GM19468 (cell line): ENCODE results near the gene PRKAR1B.

Experiments used
- ATAC-seq: cut with Tn5 transposase; IDR thresholded peaks from one replicate; pipeline ENCODE4 v1.9.1; 2021; ENCODE audit warnings: mild to moderate bottlenecking, moderate library complexity, moderate number of reproducible peaks; ENCODE audit not compliant: unreplicated experiment; ENCODE audit errors: extremely low read depth

PRKAR1B gene

DNA sequence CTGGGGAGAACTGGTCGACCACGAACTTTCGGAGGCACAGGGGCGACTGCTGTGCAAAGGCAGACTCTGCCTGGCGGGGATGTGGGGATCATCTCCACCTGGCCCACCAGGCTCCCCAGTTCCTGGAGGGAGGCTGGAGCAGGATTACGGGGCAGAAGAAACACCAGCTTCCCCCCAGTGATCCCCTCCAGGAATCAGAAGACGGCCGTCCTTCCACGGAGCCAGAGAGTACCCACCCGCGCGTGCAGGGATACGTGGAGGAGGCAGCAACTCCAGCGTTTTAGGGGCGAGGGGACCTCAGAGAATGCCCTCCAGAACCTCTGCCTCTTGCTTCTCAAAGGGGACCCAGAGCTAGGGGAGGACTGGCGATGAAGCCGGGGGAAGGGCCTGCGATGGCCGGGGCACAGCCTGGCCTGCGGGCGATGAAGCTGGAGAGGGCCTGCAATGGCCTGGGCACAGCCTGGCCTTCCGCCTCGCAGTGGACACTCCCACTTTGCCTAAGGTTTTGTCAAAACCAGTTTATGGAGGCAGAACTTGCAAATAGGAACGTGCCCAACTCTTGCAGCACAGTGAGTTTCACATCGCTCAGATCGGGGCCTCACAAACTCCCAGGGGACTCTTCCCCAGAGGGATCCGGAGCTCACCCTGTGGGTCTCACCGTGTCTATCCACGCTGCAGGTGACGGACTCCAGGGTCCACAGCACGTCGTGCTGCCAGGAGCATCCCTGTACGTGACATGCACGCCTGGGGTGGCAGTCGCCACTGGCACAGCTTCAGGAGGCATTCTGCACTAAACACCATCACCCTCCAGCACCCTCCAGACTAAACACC lies 129.5 kb downstream of the PRKAR1B start:
- no peak for ATAC-seq

DNA sequence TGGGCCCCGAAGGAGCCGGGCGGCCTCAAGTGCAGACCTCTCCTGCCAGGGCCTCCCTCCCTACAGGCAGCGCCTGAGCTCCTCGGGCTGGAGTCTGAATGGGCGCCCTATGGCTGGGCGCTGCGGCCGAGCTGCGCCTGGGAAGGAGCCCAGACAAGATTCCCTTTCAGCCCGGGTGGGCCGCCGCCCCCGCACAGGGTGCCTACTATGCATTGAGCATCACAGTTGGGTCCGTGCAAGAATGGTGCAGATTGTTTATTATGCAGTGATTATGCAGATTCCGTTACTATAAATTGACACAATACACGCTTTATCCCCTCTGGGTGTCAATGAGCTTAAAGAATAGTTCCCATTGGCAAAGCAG lies 130.3 kb downstream of the PRKAR1B start:
- no peak for ATAC-seq

GRCh38 chr7:596071-596818 lies 130.8 kb downstream of the PRKAR1B start:
- no peak for ATAC-seq

DNA sequence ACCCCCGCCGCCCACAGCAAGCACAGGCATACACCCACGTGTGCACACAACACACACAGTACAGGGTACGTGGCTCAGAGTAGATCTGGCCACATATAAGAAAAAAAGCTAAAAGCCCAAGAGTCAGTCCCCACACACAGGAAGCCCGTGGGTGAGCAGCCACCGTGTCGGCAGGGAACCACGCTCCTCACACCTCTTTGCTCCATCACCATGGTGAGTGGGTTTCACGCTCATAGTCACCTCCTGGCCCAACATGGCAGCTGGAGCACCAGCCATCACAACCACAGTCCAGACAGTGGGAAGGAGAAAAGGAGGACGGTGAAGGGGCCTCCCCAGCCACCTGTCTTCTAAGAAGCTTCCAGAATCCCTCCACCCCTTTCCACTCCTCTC lies 131.5 kb downstream of the PRKAR1B start:
- ATAC-seq = no peak

DNA sequence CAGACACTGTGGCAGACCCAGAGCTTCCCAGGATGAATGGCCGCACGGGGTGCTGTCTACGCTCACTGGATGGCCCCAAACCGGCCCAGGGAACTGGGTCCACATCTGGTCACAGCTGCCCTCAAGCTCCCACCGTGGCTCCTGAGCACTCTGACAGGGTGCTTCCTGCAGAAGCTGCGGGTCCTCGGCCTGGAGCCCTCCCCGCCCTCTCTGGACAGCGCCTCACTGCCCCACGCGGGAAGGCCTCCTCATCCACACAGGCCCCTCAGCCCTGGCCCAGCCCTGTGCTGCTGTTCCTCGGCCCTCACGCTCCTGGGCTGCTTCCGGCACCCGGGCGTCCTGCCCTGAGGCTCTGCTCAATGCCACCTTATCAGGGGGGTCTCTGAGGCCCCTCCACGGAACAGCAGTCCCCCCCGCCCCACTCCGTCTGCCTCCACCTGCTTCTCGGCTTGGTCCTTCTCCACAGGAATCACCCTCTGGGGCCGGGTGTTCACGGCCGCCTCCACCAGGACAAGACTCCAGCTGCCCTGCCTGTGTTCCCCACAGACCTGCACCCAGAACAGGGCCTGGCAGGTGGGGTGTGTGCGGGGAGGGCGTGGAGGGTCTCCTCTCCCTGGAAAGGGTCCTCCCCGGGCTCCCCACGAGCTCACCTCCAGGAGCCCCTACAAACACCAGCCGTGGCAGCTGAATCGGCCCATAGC lies 132.0 kb downstream of the PRKAR1B start:
- no peak for ATAC-seq

GRCh38 chr7:594212-594913 lies 132.7 kb downstream of the PRKAR1B start:
- no peak for ATAC-seq

GRCh38 chr7:593324-594115 lies 133.6 kb downstream of the PRKAR1B start:
- ATAC-seq = no peak

DNA sequence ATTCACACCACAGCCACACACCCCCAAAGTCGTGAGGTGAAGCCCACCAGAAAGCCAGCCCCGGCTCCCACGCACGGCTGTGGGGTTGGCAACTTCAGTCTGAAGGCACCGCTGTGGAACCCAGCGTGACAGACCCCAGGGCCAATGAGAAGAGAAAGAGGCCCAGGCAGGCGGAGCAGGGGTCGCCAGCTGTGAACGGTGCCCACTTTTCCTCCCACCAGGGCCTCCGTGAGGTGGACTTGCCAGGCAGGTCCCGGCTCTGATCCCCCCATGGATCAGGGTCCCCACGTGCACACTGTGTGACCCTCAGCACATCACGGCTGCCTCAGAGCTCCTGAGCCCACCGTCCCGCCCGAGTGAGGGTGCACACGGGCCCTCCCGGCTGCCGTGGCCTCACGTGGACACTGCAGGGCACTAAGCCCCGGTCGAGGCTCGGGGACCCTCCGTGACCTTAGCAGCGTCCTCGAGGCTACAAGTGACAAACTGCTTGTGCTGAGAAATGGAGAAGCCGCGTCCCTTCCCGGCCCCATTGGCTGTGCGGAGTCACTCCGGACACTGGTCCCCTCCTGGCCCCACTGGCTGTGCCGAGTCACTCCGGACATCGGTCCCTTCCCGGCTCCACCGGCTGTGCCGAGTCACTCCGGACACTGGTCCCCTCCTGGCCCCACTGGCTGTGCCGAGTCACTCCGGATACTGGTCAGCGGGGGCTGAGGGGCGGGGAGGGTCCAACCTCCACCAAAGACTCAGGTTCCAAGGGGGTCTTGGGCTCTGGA lies 135.0 kb downstream of the PRKAR1B start:
- no peak for ATAC-seq

GRCh38 chr7:590731-591551 lies 136.1 kb downstream of the PRKAR1B start:
- ATAC-seq = no peak

DNA sequence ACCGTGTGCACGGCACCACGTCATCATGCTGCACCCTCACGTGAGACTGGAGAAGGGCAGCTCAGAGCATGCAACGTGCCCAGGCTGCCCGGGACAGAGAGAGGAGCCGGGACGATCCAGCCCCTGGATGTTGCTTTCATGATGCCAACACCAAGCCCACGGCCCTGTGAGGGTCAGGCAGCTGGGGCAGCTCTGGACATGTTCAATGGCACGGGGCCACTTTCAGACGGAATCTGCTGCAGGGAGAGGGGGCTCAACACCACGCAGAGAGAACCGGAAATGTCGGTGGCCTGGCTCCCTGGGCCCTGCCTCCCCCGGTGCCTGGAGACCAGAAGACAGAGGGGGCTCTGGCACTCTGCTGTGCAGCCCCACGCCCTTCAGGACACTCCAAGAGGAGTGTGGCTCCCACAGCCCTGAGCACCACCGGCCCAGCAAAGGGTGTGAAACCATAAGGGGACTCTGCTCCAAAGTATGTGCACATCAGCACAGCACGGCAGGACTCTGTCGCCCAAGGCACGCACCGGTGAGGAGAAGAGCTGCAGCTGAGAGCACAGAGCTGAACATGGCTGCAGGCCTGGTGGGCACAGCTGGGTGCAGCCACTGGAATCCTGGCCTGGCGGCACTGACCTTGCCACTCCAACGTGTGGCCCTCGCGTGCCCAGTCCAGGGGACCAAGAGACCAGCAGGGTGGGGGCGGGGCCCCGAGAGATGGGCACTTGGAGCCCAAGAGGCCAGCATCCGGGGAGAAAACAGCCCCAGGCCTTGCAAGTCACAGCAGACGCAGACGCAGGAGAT lies 137.1 kb downstream of the PRKAR1B start:
- no peak for ATAC-seq

GRCh38 chr7:587767-588166 lies 139.3 kb downstream of the PRKAR1B start:
- ATAC-seq = no peak

GRCh38 chr7:586494-586893 lies 140.6 kb downstream of the PRKAR1B start:
- ATAC-seq = no peak

GRCh38 chr7:585873-586272 lies 141.2 kb downstream of the PRKAR1B start:
- ATAC-seq = no peak

DNA sequence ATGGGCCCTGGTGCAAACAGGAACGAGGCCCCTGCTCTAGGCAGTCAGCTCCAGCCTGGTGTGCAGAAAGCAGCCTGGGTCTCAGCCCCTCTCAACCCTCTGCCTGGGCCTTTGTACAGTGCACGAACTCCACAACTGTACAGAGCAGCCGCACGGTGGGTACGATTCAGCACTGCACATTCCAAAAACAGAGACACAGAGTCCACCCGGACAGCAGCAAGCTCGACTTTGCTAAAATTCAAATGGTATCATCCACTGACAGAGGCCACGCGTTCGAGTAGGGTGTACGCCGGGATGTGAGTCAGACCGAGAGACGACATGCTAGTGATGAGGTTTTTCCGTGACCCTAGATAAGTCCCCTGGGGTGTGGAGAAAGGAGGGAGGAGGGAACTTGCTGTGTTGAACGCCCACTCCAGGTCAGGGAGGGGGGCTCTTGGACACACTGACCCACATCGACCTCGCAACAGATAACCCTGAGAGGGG lies 141.8 kb downstream of the PRKAR1B start:
- ATAC-seq = peak; percentile 54

DNA sequence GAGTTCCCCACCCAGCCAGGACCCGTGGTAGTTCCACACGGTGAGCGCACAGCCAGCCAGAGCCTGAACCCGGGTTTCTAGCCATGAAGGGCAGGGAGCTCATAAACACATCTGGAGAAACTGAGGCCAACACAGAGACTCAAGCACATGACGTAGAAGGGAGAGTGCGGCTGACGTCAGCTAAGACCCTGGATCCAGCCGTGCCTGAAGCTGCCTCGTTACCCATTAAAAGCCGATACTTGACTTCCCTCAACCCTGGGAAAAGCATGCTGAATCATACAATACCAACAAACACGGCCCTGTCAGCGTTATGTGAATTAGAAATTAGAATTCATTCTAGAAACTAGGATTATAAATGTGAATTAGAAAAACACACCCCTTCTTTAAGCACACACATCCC lies 142.3 kb downstream of the PRKAR1B start:
- ATAC-seq = no peak

DNA sequence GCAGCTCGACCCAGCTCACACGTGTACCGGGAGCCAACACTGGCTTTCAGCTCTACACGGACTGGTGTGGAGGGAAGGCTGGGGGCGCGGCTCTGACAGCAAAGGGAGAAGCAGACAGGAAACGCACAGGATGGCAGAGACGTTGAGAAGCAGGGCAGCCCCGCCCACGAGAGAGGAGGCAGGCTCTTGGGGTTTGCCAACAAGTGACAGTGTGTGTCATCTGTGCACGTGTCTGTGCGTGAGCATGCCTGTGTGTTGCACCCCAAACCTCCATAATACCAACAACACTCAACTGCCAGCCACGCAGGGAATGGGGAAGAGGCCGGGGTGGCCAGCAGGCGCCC lies 143.0 kb downstream of the PRKAR1B start:
- no peak for ATAC-seq

DNA sequence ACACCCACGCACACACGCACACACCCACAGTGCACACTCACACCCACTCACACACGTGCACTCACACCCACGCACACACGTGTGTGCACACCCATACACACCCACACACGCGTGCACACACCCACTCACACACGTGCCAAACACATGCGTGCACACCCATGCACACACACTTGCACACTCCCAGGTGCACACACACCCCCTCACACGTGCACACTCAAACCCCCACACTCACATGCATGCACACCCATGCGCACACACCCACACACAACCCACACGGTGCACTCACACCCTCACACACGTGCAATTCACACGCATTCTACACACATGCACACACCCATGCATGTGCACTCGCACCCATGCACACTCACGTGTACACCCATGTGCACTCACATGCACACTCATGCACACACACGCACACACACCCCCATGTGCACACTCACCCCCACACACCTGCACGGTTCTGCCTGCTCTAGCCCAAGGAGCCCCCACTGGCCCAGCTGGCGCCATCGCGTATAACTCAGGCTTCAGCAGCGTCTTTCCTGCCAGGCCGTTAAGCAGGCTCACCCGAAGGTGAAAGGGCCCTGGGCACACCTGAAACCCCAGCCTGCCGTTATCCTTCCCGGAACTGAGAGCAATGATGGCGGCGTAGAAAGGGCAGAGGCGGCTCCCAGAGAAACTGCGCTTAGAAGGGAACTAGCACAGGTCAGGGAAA lies 143.5 kb downstream of the PRKAR1B start:
- no peak for ATAC-seq
